Cerebellar cortex (tissue), 1 donor: Measurements from ENCODE around the gene C10orf62.
A peak's percentile ranks its signal among the peaks of the same experiment; 100 is the strongest.

Experiments used
- DNase-seq: peaks from one replicate; pipeline ENCODE4 v3.0.0-alpha.2; 2015; ENCODE audit warnings: low spot score

The C10orf62 gene

DNA sequence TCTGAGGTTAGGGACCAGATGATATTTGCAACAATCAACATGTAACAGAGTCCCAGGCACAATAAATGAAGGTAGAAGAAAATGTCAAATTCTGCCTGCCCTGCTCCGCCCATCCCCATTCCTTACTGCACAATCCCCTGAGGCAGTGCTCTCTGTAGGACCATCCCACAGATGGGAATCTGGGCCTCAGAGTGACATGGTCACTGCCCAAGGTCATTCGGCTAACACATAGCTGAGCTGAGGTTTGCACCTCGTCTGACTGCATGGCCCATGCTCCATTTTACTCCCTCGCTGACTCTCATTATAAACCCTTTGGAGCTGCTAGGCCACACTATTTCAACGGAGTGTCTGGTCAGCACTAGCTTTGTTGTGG, 4.1 kb upstream of the C10orf62 start:
- DNase-seq, result no peak

DNA sequence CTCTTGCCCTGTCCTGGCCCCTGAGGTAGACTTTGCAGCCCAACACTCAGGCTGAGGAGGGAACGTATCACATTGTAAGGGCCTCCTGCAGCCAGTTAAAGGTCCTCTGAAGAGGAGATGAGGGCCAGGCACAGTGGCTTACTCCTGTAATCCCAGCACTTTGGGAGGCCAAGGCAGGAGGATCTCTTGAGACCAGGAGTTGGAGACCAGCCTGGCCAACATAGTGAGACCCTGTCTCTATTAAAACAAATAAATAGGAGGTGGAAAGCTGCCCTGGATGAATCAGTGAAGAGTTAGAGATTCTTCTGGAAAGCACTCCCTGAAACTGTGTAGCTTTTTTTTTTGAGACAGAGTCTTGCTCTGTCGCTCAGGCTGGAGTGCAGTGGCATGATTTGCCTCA, 2.3 kb upstream of the C10orf62 start:
- no peak for DNase-seq

GRCh38 chr10:97590082-97590747, 694 bp downstream of the C10orf62 start:
- no peak for DNase-seq

- DNase-seq, result no peak
Observed at GRCh38 chr10:97590748-97591495, 1.4 kb downstream of the C10orf62 start.

- no peak for DNase-seq
Observed at GRCh38 chr10:97593421-97593820, 3.9 kb downstream of the C10orf62 start.

DNA sequence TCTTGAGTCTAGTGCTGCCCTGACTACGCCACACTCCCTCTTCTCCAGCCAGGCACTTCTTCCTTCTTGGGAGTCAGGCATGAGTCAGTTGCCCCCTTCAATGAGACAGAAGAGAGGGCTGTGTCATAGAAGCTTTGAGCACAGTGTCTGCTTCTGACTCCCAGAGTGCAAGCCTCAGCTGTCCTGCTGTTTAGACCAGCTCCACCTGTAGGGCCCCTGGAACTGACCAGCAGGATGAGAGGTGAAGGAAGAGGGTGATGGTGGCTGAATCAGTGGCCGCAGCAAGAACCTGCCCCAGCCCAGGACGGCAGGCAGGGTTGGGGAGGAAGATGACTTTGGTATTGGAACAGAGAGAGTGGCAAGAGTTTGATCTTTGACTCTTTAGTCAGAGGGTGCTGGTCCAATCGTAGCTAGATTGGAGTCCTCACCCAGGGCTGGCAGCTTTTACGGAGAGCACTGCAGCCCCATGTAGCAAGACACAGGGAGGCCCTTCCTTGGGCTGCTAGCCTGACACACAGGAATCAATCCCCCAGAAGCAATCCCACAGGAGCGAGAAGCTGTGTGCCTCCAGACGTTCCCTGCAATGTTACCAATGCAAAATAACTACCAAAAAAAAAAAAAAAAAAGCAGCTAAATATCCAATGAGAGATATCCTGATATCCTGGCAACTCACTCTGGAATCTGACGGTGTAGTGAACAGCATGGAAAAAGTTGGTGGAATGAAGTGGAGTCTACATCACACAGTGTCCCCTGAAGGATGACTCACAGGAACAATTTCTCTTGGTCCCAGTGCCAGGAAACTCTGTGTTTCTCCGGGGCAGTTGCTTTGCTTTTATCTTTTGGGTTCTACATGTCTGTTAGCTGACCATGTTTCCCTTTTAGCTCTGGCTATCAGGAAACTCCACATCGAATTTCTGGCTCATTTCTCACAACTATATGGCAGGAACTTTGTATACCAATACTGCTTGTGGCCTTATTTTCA, 6.9 kb downstream of the C10orf62 start:
- DNase-seq, result no peak

GRCh38 chr10:97597778-97598177, 8.3 kb downstream of the C10orf62 start:
- DNase-seq, result no peak

- DNase-seq, result no peak
Observed at GRCh38 chr10:97598407-97599271, 9.1 kb downstream of the C10orf62 start.

DNA sequence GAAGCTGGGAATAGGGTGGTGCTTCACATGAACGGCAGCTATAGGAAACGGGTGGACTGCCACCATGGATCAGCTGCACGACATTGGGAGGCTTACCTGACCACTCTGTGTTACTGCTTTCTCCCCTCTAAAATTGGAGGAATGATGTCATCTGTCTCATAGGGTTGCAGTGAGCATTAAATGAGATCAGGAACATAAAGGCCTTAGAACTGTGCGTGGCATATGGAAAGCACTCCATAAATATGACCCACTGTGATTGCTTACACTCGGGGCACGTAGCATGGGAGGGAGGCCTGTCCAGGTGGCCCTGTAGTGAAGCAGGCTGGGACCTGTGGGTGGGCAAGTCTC, 9.7 kb downstream of the C10orf62 start:
- no peak for DNase-seq

GRCh38 chr10:97600616-97601015, 11.1 kb downstream of the C10orf62 start:
- peak; percentile 72 for DNase-seq

GRCh38 chr10:97601268-97602215, 12.0 kb downstream of the C10orf62 start:
- peak; percentile 77 for DNase-seq

DNA sequence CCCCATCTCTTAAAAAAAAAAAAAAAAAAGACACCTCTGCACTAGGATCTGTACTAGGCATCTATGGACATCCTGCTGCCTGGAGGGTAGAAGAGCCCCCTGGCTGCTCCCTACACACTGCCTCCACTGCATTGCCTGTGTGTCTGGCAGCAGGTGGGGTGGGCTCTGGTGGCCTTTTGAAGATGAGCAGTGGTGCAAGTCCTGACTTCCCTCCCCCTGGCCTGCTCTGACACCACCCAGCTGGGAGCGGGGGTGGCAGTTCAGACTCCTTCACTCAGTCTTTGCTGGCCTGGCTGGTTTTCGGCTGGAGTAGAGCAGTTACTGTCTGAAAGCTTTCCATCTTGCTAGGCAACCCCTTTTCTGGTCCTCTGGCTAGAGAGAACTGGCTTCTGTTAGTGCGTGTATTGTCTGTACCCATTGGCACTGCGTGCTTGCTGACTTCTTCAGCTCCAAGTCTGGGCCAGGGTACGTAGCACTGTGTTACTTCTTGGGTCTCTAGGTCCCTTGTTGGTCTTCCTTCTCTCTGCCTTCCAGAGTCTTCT, 17.6 kb downstream of the C10orf62 start:
- DNase-seq, result no peak

DNA sequence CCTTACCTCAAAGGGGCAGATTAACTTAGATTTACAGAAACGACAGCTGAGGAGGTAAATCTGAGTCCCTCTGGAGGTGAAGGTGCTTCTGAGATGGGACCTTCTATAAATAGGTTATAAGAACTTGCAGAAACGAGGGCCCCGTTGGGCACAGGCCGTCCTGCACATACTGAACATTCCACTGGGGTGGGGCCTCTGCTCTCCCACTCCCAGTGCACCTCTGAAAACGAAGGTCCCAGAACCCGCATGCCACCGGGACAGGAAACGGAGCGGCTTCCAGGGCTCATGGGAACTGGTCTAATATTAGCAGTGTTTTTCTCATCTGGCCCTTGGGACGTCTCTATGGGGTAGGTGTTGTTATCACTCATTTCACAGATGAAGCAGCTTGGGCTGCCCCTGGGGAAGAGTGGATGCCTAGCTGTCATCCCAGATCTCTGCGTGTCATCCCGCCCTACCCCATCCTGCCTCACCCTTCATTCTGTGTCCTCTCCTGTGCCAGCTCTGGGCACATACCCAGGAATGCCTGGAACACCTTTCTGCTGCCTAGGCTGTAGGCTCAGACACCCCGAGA, 19.6 kb downstream of the C10orf62 start:
- DNase-seq, result peak; percentile 92

DNA sequence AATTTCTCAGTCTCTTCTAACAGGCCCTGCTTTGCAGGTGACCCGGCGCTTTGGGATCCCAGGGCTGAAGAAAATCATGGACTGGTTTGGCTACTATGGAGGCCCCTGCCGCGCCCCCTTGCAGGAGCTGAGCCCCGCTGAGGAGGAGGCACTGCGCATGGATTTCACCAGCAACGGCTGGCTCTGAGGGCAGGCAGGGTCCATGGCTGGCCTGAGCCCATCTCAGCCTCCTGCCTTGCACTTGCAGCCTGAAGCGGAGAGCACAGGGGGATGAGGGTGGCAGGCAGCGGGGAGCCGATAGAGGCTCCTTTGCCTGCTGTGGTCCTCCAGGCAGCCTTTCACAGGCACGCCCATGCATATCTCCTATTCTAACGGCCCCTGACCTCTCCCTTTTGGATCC, 22.0 kb downstream of the C10orf62 start:
- no peak for DNase-seq

DNA sequence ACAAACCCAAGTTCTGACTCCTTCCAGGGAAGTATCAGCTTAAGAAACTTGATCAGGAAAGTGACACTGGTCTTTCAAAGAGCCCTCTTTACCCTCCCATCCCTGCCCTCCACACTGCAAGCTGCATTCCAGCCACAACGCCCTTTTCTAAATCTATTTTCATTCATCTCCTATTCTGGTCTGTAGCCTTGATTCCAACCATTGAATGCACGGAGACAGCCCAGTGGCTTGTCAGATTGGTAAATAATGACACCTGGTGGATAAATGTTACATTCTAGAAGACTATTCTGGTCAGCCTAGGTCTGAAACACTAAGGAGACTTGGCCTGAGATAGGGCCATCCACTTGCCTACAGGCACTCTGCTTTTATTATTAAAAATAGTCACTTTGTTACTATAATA, 22.9 kb downstream of the C10orf62 start:
- DNase-seq, result peak; percentile 90

DNA sequence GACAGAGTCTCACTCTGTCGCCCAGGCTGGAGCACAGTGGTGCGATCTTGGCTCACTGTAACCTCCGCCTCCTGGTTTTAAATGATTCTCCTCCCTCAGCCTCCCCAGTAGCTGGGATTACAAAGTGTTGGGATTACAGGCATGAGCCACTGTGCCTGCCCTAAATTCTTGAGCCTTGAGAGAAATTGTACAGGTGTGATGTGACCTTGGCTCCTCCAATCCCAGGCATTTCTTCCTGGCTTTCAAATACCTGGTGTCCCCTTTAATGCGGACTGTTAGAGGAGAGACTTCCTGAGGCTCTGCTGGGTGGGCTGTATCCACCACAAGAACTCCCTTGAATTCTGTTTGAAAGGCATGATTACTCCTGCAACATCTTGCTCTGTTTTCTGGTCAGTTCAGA, 28.8 kb downstream of the C10orf62 start:
- DNase-seq, result no peak

- no peak for DNase-seq
Observed at GRCh38 chr10:97618733-97619132, 29.2 kb downstream of the C10orf62 start.

DNA sequence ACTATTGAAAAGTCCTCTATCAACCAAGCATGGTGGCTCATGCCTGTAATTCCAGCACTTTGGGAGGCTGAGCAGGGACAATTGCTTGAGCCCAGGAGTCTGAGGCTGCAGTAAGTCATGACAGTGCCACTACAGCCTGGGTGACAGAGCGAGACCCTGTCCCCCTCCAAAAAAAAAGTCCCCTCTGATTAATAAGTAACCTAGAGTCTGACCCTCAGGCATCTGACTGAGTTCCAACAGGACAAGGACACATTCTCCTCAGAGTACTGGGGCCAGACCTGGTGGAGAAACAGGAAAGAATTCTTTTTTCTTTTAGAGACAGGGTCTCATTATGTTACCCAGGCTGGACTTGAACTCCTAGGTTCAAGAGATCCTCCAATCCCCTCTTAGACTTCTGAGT, 33.8 kb downstream of the C10orf62 start:
- no peak for DNase-seq

- DNase-seq, result no peak
Observed at GRCh38 chr10:97627731-97628130, 38.2 kb downstream of the C10orf62 start.

DNA sequence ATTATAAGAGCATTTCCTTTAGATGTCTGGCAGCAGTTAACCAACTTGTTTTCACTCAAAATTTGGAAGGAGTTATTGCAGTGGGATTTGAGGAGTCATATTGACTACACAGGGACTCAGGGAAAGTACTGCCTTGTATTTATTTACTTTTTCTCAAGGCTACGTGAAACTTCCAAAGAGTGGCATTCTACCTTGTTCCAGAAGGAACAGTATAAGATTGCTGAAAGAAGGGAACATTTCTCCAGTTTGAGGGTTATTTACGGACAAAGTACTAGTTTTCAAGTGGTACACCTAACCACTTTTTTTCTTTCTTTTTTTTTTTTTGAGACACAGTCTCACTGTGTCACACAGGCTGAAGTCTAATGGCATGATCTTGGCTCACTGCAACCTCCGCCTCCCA, 38.7 kb downstream of the C10orf62 start:
- DNase-seq, result no peak
